K562 (cell line): Measurements from ENCODE around the gene KCNJ8. TPM values are rescaled to one million over a fixed set of nuclear protein-coding genes. Genes with fewer than 3 reads are reported as not detected.

Source experiments
- ATAC-seq: fragments of 200-7000 bp; cut with Tn5 transposase; 3 replicates; pipeline ENCODE4 v1.9.1; 2020; ENCODE audit warnings: moderate library complexity
- BruUV-seq: library from RNA; stranded (reverse); fragments of 400-500 nt; replicated peaks from 2 replicates; lab custom pipeline; 2021; lab: Mats Ljungman, UMichigan
- CTCF ChIA-PET: fragments of 300-600 bp; formaldehyde crosslinking; extraction: SDS; loops from one replicate; lab custom pipeline; 2021; ENCODE audit warnings: low intra/inter-chr PET ratio; lab: Yijun Ruan, JAX
- POLR2A ChIA-PET: fragments of 300-600, 350-650 bp; sonication (Branson Sonifier 250); formaldehyde crosslinking; extraction: SDS; loops from one replicate; lab custom pipeline; 2021; ENCODE audit warnings: antibody characterized with exemption, inconsistent platforms; lab: Yijun Ruan, JAX
- DNase-seq, 4 experiments: peaks; one replicate each; pipeline versions ENCODE4 v3.0.0 to v3.0.0-alpha.2; 2011 to 2018; ENCODE audit warnings: low spot score in 3 of 4, mixed read lengths in 3 of 4; ENCODE audit errors: extremely low read depth in 1 of 4
- FAIRE-seq: peaks from 2 replicates; lab custom pipeline; 2011; peaks lifted over from hg19 to GRCh38; lab: Jason Lieb, UNC
- H2AFZ ChIP-seq: 2 replicates; pipeline ENCODE4 v1.6.0; 2011; ENCODE audit warnings: low read depth, low read length, control low read depth, inconsistent platforms
- H3K27ac ChIP-seq: fragments of 200-600 bp; 3 replicates; pipeline ENCODE4 v1.8.0; 2011; ENCODE audit warnings: low read depth, mild to moderate bottlenecking, control low read depth, inconsistent platforms, low read length, moderate library complexity, mixed read lengths; ENCODE audit errors: extremely low read depth
- H3K27me3 ChIP-seq, 2 experiments: fragments of 300-600 bp in 1 of 2; 2 replicates in 1 of 2; 3 replicates in 1 of 2; pipeline versions ENCODE4 v1.6.0 to v1.8.0; 2011; ENCODE audit warnings: inconsistent platforms in 2 of 2, low read length in 2 of 2, mild to moderate bottlenecking in 1 of 2, mixed read lengths in 1 of 2, moderate library complexity in 1 of 2; ENCODE audit not compliant: control insufficient read depth in 2 of 2, insufficient read depth in 2 of 2
- H3K36me3 ChIP-seq: fragments of 300-600 bp; 3 replicates; pipeline ENCODE4 v1.8.0; 2011; ENCODE audit warnings: mild to moderate bottlenecking, low read length, inconsistent platforms; ENCODE audit not compliant: control insufficient read depth, insufficient read depth
- H3K4me1 ChIP-seq, 2 experiments: fragments of 200-600 bp in 1 of 2; replicated peaks in 1 of 2; 2 replicates in 1 of 2; 3 replicates in 1 of 2; pipeline versions ENCODE4 v1.5.1 to v1.8.0; 2011; ENCODE audit warnings: inconsistent platforms in 2 of 2, low read length in 2 of 2, mild to moderate bottlenecking in 1 of 2, mixed read lengths in 1 of 2, moderate library complexity in 1 of 2; ENCODE audit not compliant: control insufficient read depth in 2 of 2, insufficient read depth in 2 of 2
- H3K4me2 ChIP-seq: 2 replicates; pipeline ENCODE4 v1.6.1; 2011; ENCODE audit warnings: low read length, control low read depth, inconsistent platforms, mixed read lengths; ENCODE audit not compliant: insufficient read depth
- H3K4me3 ChIP-seq: fragments of 200-600 bp; sonication (generic), shearing (Covaris generic); 2 replicates; pipeline ENCODE4 v1.5.1; 2016; ENCODE audit warnings: control low read depth, inconsistent platforms
- H3K79me2 ChIP-seq: fragments of 200-600 bp; 3 replicates; pipeline ENCODE4 v1.8.0; 2011; ENCODE audit warnings: low read length, inconsistent platforms; ENCODE audit not compliant: control insufficient read depth, insufficient read depth
- H3K9ac ChIP-seq, 2 experiments: 2 replicates each; pipeline versions ENCODE4 v1.6.0 to v1.6.1; 2011; ENCODE audit warnings: low read depth in 2 of 2, low read length in 2 of 2, control low read depth in 1 of 2, inconsistent platforms in 1 of 2, mild to moderate bottlenecking in 1 of 2, mixed read lengths in 1 of 2; ENCODE audit not compliant: insufficient read depth in 1 of 2
- H3K9me1 ChIP-seq: one replicate; pipeline ENCODE4 v1.6.0; 2011; ENCODE audit warnings: inconsistent platforms, mild to moderate bottlenecking, low read length, moderate library complexity; ENCODE audit not compliant: control insufficient read depth, insufficient read depth
- H3K9me3 ChIP-seq: replicated peaks from 2 replicates; pipeline ENCODE4 v1.5.1; 2011; ENCODE audit warnings: low read depth, low read length, inconsistent platforms; ENCODE audit not compliant: control insufficient read depth, insufficient read depth
- H4K20me1 ChIP-seq: replicated peaks from 2 replicates; pipeline ENCODE4 v1.6.1; 2011; ENCODE audit warnings: low read length, inconsistent platforms, mixed read lengths; ENCODE audit not compliant: control insufficient read depth, insufficient read depth
- BCOR ChIP-seq: fragments of 450-650 bp; IDR thresholded peaks from 2 replicates; pipeline ENCODE4 v1.6.1; 2016
- CREBBP ChIP-seq: IDR thresholded peaks from one replicate; pipeline ENCODE4 v1.6.1; 2012; ENCODE audit warnings: low read depth, mild to moderate bottlenecking, control low read depth, inconsistent platforms, low read length
- IRF2 ChIP-seq: sonication (generic); formaldehyde crosslinking; IDR thresholded peaks from 2 replicates; pipeline ENCODE4 v1.8.1; 2022; ENCODE audit warnings: mild to moderate bottlenecking, missing genetic modification reagents
- L3MBTL2 ChIP-seq: fragments of 450-650 bp; IDR thresholded peaks from 2 replicates; pipeline ENCODE4 v1.6.1; 2016; ENCODE audit warnings: mild to moderate bottlenecking, moderate library complexity
- NR2C1 ChIP-seq, 2 experiments: fragments of 450-650 bp; IDR thresholded peaks; 2 replicates each; pipeline ENCODE4 v1.6.1; 2017; ENCODE audit warnings: mild to moderate bottlenecking in 2 of 2, antibody characterized with exemption in 1 of 2, inconsistent platforms in 1 of 2, missing compliant biosample characterization in 1 of 2, missing genetic modification characterization in 1 of 2
- PCBP1 ChIP-seq: fragments of 200-400 bp; formaldehyde crosslinking; IDR thresholded peaks from 2 replicates; pipeline ENCODE4 v1.6.1; 2018; ENCODE audit warnings: mild to moderate bottlenecking, low read depth, low read length; ENCODE audit not compliant: poor library complexity, severe bottlenecking
- REST ChIP-seq, 2 experiments: fragments of 450-650 bp; formaldehyde crosslinking in 1 of 2; IDR thresholded peaks; 2 replicates each; pipeline versions ENCODE4 v1.4.0 to v1.6.1; 2014 to 2020; ENCODE audit warnings: mild to moderate bottlenecking in 2 of 2, borderline replicate concordance in 1 of 2, low read depth in 1 of 2
- SMAD2 ChIP-seq: fragments of 150-350 bp; IDR thresholded peaks from 2 replicates; pipeline ENCODE4 v1.6.1; 2014; ENCODE audit warnings: low read depth, mild to moderate bottlenecking, low read length
- STAT5A ChIP-seq: IDR thresholded peaks from 2 replicates; pipeline ENCODE4 v1.6.1; 2012; ENCODE audit warnings: low read length, inconsistent platforms, borderline replicate concordance
- TBL1XR1 ChIP-seq, 2 experiments: IDR thresholded peaks; 2 replicates each; pipeline ENCODE4 v1.6.1; 2012; ENCODE audit warnings: improper control_type of control experiment in 2 of 2, low read length in 2 of 2, mild to moderate bottlenecking in 1 of 2
- TFE3 ChIP-seq: fragments of 450-650 bp; formaldehyde crosslinking; IDR thresholded peaks from 2 replicates; pipeline ENCODE4 v1.4.0; 2020; ENCODE audit warnings: mild to moderate bottlenecking, mixed read lengths
- ZNF589 ChIP-seq: fragments of 200-800 bp; sonication (Bioruptor generic); IDR thresholded peaks from 2 replicates; pipeline ENCODE4 v1.6.1; 2016; ENCODE audit warnings: low read depth, missing genetic modification characterization, missing compliant biosample characterization
- ZNF644 ChIP-seq: fragments of 200-800 bp; sonication (Bioruptor generic); IDR thresholded peaks from 2 replicates; pipeline ENCODE4 v1.6.1; 2016; ENCODE audit warnings: low read depth, missing genetic modification characterization, missing compliant biosample characterization
- WGBS: fragments of 100-300 bp; shearing (Covaris generic); methylation state at CpG from one replicate; pipeline ENCODE4 v1.1.6; 2016; ENCODE audit warnings: low coverage, mixed read lengths; ENCODE audit not compliant: insufficient coverage; ENCODE audit errors: missing lambda C conversion rate; 5-methylcytosine and 5-hydroxymethylcytosine counted together
- in situ Hi-C: fragments of 300-500 bp; cut with MboI; formaldehyde crosslinking; loops from 4 replicates; pipeline ENCODE4 v1.15.0; 2018; ENCODE audit warnings: inconsistent platforms, mixed read lengths
- intact Hi-C: fragments of 100-400 bp; cut with micrococcal nuclease; formaldehyde crosslinking; loops from 2 replicates; pipeline ENCODE4 v1.14.2; 2022
- polyA plus RNA-seq, 8 experiments: library from polyadenylated mRNA; depleted of rRNA in 4 of 8; stranded (reverse) in 5 of 8; unstranded in 3 of 8; fragments of >200 nt; fragmentation: Nextera tagmentation in 2 of 8; fragmentation: Illumina TruSeq in 1 of 8; extraction: Ambion mirVana in 2 of 8; extraction: Trizol in 1 of 8; gene quantifications; 2 replicates each; pipeline versions ENCODE4 v1.2.1 to v1.2.3, GENCODE V29; 2011 to 2014; ENCODE audit warnings: inconsistent platforms in 1 of 8, missing spikeins in 1 of 8
- total RNA-seq, 7 experiments: library from RNA; depleted of rRNA in 6 of 7; stranded (reverse); fragments of >200 nt in 6 of 7; fragmentation: Illumina TruSeq in 2 of 7; extraction: Trizol in 2 of 7; gene quantifications; 2 replicates each; pipeline versions ENCODE4 v1.2.1 to v1.2.3, GENCODE V29; 2011 to 2021; ENCODE audit warnings: low replicate concordance in 1 of 7

The KCNJ8 gene
- total and polyA plus RNA-seq, 9 of the 15 experiments (the other 6 are each of a cell fraction or from before 2014, with no cell fraction given), result 0.28 to 3.6 (median 1.1) TPM

DNA sequence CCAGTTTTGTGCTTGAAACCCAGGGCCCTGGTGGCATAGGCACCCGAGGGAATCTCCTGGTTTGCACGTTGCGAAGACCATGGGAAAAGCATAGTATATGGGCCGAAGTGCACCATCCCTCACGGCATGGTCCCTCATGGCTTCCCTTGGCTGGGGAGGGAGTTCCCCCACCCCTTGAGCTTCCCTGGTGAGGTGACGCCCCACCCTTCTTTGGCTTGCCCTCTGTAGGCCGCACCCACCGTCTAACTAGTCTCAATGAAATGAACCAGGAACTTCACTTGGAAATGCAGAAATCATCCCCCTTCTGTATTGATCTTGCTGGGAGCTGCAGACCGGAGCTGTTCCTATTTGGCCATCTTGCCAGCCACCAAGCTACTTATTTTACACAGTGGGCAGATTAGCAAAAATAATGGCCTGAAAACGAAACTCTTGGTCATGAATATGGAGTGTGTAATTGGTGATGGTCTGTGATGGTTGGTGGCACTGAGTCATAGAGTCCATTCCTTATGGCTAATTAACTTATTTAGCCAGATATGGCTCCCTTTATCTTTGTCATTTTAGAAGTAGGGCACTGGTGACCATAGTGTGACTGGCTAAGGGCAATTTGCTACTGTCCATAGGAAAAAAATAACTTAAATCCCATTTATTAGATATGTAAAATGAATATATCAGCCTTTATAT is 21.3 kb upstream of the KCNJ8 start:
- peak overlapping the region; percentile 32; the same call in 1 of the 2 replicates for H2AFZ ChIP-seq
- H3K9ac ChIP-seq, result no peak overlapping the region
- no peaks in the 10 kb centered on the region for H3K27me3 ChIP-seq
- intact Hi-C loops (no loop called here), in situ Hi-C loops (no loop called here)
- no peaks in the 10 kb centered on the region for H4K20me1 ChIP-seq
- no peaks in the 10 kb centered on the region for H3K36me3 ChIP-seq
- ATAC-seq (no peak), FAIRE-seq (no peak), DNase-seq (no peak)
- no peak overlapping the region for H3K4me2 ChIP-seq
- no peaks in the 10 kb centered on the region for H3K9me3 ChIP-seq
- BruUV-seq, result no TSS peak
- H3K79me2 ChIP-seq, result no peaks in the 10 kb centered on the region
- H3K27ac ChIP-seq, result no peak overlapping the region
- H3K9me1 ChIP-seq, result no peaks in the 10 kb centered on the region
- no peaks in the 10 kb centered on the region; a peak in 1 of 5 replicates for H3K4me1 ChIP-seq
- WGBS, result 38% methylated on average over 9 of the region's 10 CpGs
- ChIA-PET POLR2A (no interaction called here), CTCF (no interaction called here)
- no peak overlapping the region for H3K4me3 ChIP-seq
- no peak for TF ChIP-seq STAT5A
- no peak for TF ChIP-seq IRF2 (CRISPR knock-in tag)
- TF ChIP-seq ZNF589 (CRISPR knock-in tag), result no peak
- TF ChIP-seq TBL1XR1 (IDR thresholded peaks at IDR 0.05; ENCODE audit: low read length in 2 of 2), result no peak
- no peak for TF ChIP-seq SMAD2
- TF ChIP-seq L3MBTL2, result no peak
- no peak for TF ChIP-seq TFE3
- TF ChIP-seq ZNF644, result no peak
- no peak for TF ChIP-seq CREBBP
- TF ChIP-seq PCBP1, result no peak
- no peak for TF ChIP-seq REST (IDR thresholded peaks at IDR 0.05; ENCODE audit: borderline replicate concordance)
- no peak for TF ChIP-seq REST (CRISPR knock-in tag; IDR thresholded peaks at IDR 0.05; ENCODE audit: low read depth)
- TF ChIP-seq NR2C1 (IDR thresholded peaks at IDR 0.05), result no peak
- TF ChIP-seq NR2C1 (tag; IDR thresholded peaks at IDR 0.05), result no peak
- no peak for TF ChIP-seq BCOR
